AG08396 (cell line): Measurements from ENCODE around the gene INAVA.
"Not testable (repeated sequence)": the region's sequence is repeated elsewhere in the genome, so short reads cannot be mapped to it uniquely, and the experiment has no call there.

Experiments
- DNase-seq: peaks from one replicate; pipeline ENCODE4 v3.0.0; 2012; ENCODE audit warnings: low spot score, mixed read lengths

INAVA gene

DNA sequence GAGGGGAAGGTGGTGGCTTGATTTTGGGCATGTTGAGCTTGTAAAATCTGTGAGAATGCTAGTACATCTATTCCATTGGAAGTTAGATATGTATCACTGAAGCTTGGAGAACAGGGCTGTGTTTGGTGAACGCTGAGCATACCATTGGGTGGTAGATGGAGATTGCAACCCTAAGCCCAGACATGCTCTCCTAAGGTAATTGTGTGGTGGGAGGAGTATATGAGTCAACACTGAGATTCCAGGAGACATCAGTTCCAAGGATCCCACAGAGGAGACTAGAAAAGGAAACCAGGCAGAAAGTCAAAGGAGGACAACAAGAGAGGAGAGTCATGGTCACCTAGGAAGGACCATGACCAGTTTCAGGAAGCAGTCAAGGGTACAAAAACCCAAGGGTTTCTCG, 68.4 kb downstream of the INAVA start:
- DNase-seq, result no peak

DNA sequence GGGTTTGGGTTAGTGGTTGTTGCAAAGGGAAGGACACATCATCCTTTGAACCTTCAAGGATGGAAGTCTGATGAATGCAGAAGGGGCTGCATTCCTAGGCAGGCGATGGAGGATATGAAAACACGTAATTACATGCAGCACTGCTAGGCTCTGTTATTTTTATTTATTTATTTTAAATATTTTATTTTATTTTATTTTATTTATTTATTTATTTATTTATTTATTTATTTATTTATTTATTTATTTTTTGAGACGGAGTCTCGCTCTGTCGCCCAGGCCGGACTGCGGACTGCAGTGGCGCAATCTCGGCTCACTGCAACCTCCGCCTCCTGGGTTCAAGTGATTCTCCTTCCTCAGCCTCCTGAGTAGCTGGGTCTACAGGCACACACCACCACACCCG, 69.2 kb downstream of the INAVA start:
- not testable (repeated sequence) for DNase-seq
